Ishikawa (cell line): ENCODE results near the gene FAM32A.

Source experiments
- EGR1 ChIP-seq: IDR thresholded peaks from 2 replicates; pipeline ENCODE4 v1.6.1; 2012
- ZBTB7A ChIP-seq: IDR thresholded peaks from 2 replicates; pipeline ENCODE4 v1.6.1; 2012; ENCODE audit warnings: low read depth
- TF ChIP-seq, protein P1 (sequence below): IDR thresholded peaks from 2 replicates; pipeline ENCODE4 v1.6.1; 2012; ENCODE audit warnings: low read depth, mild to moderate bottlenecking
- TF ChIP-seq, protein P2 (sequence below): IDR thresholded peaks from 2 replicates; pipeline ENCODE4 v1.6.1; 2012
- TF ChIP-seq, protein P3 (sequence below): IDR thresholded peaks from 2 replicates; pipeline ENCODE4 v1.6.1; 2012

DNA sequence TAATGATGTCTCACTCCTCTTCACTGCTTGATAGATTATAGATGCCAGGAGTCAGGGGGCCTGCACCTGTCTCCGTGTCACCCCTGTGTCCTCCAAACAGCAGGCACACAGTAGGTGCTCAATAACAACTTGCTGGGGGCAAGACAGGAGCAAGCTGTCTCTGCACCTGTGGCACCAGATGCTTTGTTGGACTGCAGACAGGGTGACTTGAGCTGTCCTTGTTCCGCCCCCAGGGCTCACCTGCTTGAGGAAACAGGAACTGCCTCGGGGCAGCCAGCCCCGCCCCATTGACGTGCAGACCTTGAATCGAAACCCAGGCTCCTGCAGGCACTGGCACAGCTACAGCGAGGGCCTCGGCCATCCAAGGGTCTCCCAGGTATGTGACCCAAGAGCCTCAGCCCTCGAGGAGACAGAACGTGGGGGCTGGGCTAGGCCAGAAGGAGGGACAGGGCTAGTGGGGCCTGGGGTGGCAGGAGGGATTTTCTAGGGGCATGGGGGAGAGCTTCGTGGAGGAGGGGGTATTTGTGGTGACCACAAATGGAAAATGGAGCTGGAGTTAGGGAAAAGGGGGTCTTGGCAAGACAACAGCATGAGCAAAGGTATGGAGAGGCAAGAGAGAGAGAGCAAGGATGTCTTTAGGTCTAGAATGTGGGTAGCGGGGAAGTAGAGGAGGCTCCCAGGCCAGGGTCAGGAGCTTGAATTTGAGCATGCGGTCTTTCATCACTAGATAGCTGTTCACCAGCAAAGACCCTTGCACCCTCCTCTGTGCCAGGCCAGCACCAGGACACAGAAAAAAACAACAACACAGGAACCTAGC is 41.6 kb upstream of the FAM32A start, which contains the start of gene HSH2D:
- TF ChIP-seq ZBTB7A (0 out of 2 replicates have a peak, but pooled peaks have one; percentile 44), EGR1 (no peak)
- TF ChIP-seq, protein P1, sequence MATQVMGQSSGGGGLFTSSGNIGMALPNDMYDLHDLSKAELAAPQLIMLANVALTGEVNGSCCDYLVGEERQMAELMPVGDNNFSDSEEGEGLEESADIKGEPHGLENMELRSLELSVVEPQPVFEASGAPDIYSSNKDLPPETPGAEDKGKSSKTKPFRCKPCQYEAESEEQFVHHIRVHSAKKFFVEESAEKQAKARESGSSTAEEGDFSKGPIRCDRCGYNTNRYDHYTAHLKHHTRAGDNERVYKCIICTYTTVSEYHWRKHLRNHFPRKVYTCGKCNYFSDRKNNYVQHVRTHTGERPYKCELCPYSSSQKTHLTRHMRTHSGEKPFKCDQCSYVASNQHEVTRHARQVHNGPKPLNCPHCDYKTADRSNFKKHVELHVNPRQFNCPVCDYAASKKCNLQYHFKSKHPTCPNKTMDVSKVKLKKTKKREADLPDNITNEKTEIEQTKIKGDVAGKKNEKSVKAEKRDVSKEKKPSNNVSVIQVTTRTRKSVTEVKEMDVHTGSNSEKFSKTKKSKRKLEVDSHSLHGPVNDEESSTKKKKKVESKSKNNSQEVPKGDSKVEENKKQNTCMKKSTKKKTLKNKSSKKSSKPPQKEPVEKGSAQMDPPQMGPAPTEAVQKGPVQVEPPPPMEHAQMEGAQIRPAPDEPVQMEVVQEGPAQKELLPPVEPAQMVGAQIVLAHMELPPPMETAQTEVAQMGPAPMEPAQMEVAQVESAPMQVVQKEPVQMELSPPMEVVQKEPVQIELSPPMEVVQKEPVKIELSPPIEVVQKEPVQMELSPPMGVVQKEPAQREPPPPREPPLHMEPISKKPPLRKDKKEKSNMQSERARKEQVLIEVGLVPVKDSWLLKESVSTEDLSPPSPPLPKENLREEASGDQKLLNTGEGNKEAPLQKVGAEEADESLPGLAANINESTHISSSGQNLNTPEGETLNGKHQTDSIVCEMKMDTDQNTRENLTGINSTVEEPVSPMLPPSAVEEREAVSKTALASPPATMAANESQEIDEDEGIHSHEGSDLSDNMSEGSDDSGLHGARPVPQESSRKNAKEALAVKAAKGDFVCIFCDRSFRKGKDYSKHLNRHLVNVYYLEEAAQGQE: no peak
- TF ChIP-seq, protein P2, sequence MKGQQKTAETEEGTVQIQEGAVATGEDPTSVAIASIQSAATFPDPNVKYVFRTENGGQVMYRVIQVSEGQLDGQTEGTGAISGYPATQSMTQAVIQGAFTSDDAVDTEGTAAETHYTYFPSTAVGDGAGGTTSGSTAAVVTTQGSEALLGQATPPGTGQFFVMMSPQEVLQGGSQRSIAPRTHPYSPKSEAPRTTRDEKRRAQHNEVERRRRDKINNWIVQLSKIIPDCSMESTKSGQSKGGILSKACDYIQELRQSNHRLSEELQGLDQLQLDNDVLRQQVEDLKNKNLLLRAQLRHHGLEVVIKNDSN: no peak
- TF ChIP-seq, protein P3, sequence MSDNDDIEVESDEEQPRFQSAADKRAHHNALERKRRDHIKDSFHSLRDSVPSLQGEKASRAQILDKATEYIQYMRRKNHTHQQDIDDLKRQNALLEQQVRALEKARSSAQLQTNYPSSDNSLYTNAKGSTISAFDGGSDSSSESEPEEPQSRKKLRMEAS: peak; percentile 36; the same call in 1 of the 2 replicates
